ENCODE data around the gene AHSA1.
"Not testable (repeated sequence)": the region's sequence is repeated elsewhere in the genome, so short reads cannot be mapped to it uniquely, and the experiment has no call there.

AHSA1 gene

GRCh38 chr14:77457522-77458248, at the start of gene AHSA1, which contains the start of gene VIPAS39:
TSS of gene AHSA1 (plus strand) at chr14:77458093. CDS start at chr14:77458190, 97 bp downstream.
TSS of gene VIPAS39 (minus strand) at chr14:77457601. CDS start at chr14:77454102, 3,499 bp downstream.
- DNase-seq (ENCODE audit: low read depth, low spot score): peak; percentile 83

DNA sequence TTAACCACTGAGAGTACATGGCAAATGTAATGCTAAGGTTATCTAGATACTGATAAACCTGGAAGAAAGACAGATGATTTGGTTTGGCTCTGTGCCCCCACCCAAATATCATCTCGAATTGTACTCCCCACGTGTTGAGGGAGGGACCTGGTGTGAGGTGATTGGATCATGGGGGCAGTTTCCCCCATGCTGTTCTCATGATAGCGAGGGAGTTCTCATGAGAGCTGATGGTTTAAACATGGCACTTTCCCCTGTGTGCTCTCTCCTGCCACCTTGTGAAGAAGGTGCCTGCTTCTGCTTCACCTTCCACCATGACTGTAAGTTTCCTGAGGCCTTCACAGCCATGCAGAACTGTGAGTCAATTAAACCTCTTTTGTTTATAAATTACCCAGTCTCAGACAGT, 48.8 kb upstream of the AHSA1 start:
- DNase-seq (ENCODE audit: low read depth, low spot score): no peak

GRCh38 chr14:77415403-77416030, 42.4 kb upstream of the AHSA1 start:
- not testable (repeated sequence) for DNase-seq (ENCODE audit: low read depth, low spot score)

DNA sequence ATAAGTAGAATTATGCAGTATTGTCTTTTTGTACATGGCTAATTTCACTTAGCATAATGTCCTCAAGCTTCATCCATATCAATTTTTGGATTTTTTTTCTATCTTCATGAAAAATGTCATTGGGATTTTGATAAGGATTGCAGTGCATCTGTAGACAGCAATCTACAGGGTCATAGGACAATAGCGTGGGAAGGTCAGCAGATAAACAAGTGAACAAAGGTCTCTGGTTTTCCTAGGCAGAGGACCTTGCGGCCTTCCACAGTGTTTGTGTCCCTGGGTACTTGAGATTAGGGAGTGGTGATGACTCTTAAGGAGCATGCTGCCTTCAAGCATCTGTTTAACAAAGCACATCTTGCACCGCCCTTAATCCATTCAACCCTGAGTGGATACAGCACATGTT, 41.8 kb upstream of the AHSA1 start:
- not testable (repeated sequence) for DNase-seq (ENCODE audit: low read depth, low spot score)

DNA sequence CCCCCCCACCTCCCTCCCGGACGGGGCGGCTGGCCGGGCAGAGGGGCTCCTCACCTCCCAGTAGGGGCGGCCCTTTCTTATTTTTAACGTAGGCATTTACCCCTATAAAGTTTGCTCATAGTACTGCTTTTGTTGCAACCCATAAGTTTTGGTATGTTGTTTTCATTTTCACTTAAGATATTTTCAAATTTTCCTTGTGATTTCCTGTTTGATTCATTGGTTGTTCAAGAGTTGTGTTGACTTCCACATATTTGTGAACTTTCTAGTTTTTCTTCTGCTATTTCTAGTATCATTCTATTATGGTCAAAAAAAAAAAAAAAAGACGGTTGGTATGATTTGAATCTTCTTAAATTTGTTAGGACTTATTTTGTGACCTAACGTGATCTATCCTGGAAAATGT, 41.1 kb upstream of the AHSA1 start:
- DNase-seq (ENCODE audit: low read depth, low spot score): no peak

DNA sequence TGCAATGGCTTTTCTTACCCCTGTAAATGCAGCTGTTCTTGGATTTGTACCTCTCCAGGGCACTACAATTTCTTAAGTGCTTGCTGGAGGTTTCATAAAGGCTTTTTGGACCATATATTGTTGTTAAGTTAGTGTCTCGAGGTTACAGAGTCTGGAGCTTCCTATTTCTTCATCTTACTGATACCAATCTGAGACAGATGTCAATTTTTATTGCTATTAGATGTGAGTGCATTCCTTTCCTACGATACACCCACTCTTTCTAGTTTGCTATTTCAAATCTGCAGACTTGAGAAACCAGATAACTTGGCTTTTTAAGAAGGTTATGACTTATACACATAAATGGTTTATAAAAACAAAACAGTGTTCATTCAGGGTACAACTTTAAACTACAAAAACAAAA, 36.7 kb upstream of the AHSA1 start:
- DNase-seq (ENCODE audit: low read depth, low spot score): no peak

DNA sequence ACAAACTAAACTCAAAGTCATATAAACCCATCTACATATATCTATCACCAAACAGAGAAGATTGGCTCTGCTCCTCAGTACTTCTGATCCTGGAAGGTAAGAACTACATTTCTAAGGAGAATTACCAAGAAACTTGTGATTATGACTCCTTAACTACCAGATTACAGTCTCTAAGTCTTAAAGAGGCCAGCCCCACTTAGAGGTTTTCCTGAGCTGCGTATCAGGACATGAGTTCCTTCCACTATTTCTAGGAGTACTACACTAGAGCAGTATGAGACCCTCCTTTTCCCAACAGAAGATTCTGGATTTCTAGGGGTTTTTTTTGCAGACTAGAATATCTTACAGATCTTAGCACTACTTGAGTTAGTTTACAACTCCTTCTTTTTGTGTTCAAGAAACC, 34.5 kb upstream of the AHSA1 start, which contains the start of gene NOXRED1:
Gene NOXRED1, minus strand, starts transcription at position 101 of the 400 bp plus-strand sequence. CDS start 634 bp downstream, outside the sequence.
- DNase-seq (ENCODE audit: low read depth, low spot score): no peak

DNA sequence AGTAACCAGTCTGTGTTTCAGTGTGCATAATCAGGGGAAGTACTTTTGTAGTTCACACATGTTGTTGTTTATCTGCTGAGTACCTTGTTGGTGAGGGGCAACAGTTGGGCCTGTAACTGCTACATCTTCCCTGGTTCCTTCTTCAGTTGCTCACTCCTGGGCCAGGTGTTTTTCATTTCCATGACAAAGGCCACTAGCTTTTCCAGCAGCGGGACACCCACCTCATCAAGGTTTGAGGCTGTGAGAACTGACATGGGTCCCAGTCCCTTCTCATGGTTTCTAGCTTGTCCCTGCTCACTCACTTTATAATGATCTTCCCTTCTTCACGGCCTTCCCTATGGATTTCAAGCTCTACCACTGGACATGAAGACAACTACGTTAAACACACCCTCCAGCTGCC, 33.0 kb upstream of the AHSA1 start:
- DNase-seq (ENCODE audit: low read depth, low spot score): no peak

DNA sequence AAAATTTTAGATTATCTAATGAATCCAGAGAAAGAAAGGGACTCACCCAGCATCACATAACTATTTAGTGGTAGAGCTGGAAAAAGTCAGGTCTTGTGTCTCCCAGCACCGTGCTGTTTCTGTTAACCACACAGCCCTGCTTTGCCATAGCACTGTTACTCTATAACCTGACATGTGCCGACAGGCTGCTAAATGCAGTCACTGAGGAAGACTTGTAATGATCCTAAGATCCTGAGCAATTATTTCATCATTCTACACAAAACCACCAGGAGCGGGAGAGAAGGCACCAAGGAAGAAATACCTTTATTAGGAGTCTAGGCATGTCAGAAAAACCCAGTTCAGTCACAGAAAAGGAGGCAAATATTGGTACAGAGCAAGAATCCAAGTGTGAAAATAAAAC, 31.5 kb upstream of the AHSA1 start:
- DNase-seq (ENCODE audit: low read depth, low spot score): no peak

- no peak for DNase-seq (ENCODE audit: low read depth, low spot score)
Measured at GRCh38 chr14:77436042-77436441, 21.9 kb upstream of the AHSA1 start.

- no peak for DNase-seq (ENCODE audit: low read depth, low spot score)
Measured at GRCh38 chr14:77438596-77438995, 19.3 kb upstream of the AHSA1 start.

DNA sequence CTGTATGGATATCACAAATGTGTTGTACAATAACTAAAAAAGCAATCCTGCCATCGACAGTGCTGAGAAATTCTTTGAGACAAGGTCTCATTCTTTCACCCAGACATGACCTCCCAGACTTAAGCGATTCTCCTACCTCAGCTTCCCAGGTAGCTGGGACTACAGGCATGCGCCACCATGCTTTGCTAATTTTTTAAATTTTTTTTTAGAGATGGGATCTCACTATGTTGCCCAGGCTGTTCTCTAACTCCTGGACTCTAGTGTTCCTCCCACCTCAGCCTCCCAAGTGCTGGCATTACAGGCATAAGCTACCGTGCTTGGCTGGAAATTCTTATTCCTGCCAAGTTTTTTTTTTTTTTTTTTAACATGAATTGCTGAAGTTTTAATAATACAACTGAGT, 18.0 kb upstream of the AHSA1 start:
- DNase-seq (ENCODE audit: low read depth, low spot score): no peak

DNA sequence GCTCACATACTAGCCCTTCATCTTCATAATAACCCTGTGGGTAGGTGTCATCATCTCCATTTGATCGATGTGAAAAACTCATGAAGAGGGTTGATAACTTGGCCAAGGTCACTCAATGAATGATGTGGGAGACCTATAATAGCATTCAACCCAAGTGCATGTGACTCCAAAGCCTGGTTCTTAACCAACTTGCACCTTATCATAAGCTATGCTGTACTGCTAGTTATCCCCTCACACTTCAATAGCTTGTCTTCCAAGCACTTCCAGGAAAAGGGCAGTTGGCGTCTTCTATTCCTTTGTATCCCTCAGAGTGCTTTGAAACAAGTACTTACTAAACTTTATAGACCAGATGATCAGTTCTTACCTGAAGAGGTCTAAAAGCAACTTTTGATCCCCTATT, 15.7 kb upstream of the AHSA1 start:
- DNase-seq (ENCODE audit: low read depth, low spot score): no peak

GRCh38 chr14:77455966-77456640, 1.8 kb upstream of the AHSA1 start:
- DNase-seq (ENCODE audit: low read depth, low spot score): no peak

DNA sequence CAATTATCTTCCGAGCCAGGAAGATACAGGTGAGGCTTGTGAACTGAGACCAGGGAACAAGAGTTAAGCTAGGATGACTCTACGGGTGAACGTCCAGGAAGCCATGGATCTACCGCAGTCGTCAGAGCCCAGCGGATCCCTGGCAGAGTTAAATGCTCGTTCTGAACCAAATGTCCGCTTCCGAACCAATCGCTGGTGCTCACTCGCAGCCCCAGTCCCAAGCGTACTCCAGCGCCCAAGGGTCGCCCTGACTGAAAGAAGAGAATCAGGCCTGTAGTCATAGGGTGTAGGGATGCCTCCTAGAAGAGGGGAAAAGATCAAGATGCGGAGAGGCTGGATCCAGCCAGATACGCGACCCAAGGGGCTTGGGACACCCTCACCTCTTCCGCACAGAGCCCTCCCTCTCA, 775 bp upstream of the AHSA1 start:
- no peak for DNase-seq (ENCODE audit: low read depth, low spot score)

DNA sequence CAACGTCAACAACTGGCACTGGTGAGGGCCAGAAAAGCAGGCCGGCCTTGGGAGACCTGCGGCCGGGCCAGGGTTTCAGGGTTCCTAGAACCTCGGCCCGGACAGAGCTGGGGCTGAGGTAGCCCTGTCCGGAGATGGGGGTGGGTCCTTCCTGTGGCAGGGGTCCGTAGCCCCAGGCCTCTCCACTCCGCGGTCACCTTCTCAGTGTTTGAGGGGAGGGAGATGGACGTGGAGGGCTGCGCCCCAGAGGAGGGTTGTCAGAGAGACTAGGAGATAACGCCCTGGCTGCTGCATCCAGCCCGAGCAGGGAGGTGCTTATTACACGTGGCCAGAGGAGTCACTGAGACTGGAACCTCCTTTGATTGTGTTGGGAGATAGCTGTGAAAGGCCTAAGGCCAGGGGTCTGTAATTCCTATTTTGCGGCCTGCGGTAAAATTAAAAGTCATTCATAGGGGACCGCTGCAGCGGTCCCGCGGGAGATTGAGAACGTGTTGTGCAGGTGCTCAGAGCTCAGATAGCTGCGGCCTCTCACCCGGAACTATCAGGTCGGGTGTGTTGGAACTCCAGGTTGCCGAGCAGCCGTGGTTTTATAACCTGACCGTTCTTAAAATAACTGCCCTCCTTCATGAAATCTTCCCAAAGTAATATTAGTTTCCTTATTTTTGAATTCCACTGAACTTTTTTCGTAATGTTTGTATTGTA, 507 bp downstream of the AHSA1 start:
- no peak for DNase-seq (ENCODE audit: low read depth, low spot score)

DNA sequence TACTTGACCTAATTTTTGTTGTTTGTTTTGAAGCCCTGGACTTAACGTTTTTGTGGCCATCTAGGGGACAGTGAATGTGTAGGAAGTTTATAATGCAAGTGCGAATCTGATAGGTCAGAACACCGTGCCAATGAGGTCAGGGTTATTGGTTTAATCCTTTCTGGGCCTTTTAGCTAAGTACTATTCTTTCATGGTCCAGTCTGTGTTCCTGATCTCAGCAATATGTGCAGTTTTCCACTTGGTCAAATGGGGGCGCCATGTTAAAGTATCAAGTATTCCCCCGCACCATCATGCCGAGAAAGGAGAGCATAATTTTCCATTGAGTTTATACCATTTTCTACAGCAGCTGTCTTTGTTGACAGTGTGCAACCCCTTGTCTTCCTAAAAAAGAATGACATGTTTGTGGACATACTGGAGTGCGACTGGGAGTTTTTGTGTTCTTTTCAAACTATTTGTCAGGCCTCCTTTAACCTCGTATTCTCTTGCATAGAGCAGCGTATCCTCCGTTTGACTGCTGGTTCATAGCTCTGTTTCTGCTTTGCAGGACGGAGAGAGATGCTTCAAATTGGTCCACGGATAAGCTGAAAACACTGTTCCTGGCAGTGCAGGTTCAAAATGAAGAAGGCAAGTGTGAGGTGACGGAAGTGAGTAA, 1.3 kb downstream of the AHSA1 start:
- DNase-seq (ENCODE audit: low read depth, low spot score): no peak

GRCh38 chr14:77467801-77468200, 9.9 kb downstream of the AHSA1 start:
- DNase-seq (ENCODE audit: low read depth, low spot score): no peak

DNA sequence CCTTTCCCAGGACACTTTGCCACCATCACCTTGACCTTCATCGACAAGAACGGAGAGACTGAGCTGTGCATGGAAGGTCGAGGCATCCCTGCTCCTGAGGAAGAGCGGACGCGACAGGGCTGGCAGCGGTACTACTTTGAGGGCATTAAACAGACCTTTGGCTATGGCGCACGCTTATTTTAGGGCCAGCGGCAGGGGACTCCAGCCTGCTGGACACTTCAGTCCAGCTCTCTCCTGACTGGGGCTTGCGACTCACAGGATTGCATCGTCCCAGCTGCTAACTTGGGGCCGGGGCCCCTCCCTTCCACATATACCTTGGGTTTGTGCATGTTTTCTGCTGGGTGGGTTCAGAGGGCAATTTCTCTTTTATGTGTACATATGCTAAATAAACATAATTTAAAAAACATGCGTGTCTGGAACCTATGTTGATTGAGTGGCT, 11.2 kb downstream of the AHSA1 start:
- DNase-seq (ENCODE audit: low read depth, low spot score): no peak

DNA sequence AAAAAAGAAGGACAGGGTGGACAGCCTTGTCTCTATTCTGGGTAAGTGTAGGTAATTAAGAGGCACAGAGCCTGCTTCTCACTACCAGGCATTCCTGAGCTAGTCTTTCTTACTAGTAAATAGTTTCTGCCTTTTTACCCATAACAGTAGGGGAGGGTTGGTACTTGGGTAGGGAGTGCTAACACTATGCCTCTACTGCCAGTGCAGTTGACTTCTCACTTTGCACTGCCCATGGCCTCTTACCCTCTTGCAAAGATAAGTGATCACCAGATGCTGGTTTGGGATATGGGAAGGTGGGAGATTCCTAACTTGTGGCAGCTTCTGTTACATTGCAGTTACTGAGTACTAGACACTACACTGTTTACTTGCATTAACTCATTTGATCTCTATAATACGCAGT, 11.6 kb downstream of the AHSA1 start:
- DNase-seq (ENCODE audit: low read depth, low spot score): no peak

DNA sequence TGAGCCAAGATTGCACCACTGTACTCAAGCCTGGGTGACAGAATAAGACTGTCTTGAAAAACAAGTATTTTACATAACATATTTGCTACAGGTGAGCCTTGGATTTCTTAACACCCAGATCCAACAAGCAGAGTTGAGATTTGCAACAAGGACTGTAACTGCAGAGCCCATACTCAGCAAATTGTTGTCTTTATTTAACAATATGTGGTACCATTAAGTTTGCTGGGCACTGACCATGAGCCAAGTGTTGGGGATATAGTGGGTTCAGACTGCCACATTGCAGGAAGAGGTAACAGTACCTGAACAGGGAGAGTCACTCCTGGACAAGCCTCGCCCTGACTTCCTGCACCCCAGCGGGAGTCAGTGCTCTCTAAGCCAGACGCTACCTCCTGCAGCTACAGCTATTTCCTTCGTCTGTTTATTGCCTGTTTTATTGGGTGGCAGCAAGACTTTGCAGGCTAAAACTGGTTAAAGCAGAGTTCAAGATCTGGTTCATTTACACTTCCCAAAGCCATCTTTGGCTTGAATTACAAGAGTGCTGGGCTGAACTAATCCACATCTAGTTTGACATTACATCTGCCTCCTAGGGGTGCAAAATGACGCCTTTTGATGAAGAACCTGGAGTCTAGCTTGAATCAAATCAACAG, 12.5 kb downstream of the AHSA1 start:
- no peak for DNase-seq (ENCODE audit: low read depth, low spot score)

Measured in activated naive CD8-positive, alpha-beta T cell treated with anti-CD3 and anti-CD28 coated beads, Interleukin-2, amount 50 U/mL, for 16 hours (primary cell).